Myocyte (in vitro differentiated cells): ENCODE data around the gene SLC7A6. TPM values are rescaled to one million over a fixed set of nuclear protein-coding genes. Genes with fewer than 3 reads are reported as not detected.
"Not testable (repeated sequence)": the region's sequence is repeated elsewhere in the genome, so short reads cannot be mapped to it uniquely, and the experiment has no call there.

Experiments
- DNase-seq: peaks from one replicate; pipeline ENCODE4 v3.0.0-alpha.2; 2012; ENCODE audit warnings: low read depth
- total RNA-seq: library from RNA; depleted of rRNA; stranded (reverse); fragments of >200 nt; gene quantifications from 2 replicates; pipeline ENCODE4 v1.2.3, GENCODE V29; 2014

The SLC7A6 gene
- total RNA-seq, 1 donor from 2014 or later, result 36.4 TPM

DNA sequence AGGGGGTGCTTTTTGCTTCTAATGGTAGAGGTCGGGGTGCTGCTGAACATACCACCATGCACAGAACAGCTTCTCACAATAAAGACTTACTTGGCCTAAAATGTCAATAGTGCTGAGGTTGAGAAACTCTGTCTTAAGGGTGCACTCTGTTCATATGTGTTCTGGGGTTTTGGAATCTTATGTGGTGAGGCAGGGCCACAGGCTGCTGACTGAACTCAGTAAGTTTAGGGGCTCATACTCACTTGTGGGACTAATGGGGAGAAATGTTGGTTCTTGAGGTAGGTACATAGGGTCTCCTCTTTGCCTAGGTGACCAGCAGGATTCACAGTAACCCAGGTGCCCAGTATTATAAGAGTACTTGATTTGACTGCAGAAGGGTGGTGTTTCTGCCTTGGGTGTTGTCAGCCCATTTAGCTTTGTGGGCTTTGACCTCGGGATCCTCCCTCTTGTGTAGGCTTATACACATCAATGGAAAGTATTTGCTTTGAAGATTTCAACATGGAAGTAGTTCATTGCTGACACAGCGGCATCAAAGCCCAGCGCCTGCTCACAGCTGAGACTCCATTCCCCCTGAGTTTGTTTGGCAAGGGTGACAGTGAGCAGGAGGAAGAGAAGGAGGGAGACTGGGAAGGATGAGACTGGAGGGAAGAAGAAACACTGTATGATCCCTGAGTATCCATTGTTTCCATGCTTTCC, 17.2 kb downstream of the SLC7A6 start:
- DNase-seq, result no peak

DNA sequence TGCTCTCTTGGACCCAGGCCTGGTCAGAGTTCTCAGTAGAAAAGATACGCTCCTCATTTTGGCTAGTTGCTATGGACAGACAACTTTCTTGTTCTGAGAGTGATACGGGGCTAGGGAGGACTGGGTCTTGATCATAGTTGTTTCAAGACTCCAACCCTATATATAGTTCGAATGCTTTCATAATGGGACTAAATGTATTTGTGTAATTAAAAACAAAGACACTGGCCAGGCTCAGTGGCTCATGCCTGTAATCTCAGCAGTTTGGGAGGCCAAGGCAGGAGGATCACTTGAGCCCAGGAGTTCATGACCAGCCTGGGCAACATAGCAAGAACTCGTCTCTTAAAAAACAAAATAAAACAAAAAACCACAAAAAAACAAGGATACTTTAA, 17.7 kb downstream of the SLC7A6 start:
- no peak for DNase-seq

DNA sequence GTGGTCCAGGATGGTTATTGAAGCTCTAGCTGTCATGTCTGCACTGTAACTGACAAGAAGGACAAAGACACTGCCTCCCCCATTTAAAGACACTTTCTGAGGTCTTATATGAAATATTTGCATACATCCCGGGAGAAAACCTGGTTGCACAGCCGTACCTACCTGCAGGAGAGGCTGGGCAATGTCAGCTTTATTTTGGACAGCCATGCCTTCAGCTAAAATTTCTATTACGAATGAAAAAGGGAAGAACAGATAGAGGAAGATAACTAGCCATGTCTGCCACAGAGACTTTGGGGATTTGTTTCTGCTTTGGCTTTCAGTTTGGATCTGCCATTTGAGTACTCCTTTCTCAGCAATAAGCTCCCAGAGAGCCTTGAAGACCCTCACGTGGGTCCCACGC, 19.0 kb downstream of the SLC7A6 start:
- DNase-seq, result no peak

DNA sequence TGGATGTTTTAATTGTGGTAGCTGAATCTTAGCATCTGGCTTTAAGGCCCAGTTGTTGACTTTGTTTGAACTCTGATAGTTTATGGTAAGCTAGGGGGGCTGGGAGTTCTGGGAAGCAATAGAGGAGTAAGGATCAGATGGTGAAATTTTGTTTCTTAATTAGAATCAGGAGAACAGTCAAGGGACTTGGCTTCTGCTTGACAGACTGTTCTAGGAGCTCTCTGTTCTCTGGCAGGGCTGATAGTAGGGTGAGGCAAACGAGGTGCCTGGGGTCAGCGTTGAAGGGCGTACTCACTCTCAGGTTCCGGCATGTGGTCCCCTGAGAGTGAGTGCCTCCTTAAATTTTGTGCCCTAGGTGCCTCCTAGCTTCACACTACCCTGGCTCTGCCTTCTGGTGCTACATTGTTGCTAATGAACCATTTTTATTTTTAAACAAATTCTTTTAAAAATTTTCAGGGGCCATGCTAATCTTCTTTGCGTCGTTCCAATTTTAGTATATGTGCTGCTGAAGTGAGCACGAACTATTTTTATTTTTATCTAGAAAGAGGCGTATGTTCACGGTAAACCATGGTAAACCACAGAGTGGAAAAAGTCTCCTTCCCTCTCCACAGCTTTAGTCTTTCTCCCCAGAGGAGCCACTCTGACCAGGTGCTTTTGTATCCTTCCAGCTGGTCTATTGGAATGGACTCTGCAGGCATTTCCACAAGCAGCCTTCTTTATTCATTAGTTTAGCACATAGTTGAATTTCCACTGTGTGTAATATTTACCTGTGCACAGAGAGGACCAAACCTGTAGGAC, 19.7 kb downstream of the SLC7A6 start:
- DNase-seq, result peak; percentile 44

DNA sequence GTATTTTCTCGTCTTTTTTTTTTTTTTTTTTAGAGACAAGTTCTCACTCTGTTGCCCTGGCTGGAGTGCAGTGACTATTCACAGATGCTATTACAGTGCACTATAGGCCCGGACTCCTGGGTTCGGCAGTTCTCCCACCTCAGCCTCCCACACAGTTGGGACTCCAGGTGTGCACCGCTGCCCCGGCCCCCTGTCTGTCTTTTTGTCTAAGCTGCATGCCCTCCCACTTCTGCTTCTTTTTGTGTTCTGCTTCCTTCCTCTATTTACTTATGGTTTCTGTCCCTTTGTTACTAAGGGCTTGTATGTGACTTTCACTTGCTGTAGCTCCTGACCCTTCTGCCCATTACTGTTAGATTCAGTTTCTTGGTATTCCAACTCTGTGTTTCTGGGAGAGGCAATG, 20.5 kb downstream of the SLC7A6 start:
- DNase-seq, result no peak

DNA sequence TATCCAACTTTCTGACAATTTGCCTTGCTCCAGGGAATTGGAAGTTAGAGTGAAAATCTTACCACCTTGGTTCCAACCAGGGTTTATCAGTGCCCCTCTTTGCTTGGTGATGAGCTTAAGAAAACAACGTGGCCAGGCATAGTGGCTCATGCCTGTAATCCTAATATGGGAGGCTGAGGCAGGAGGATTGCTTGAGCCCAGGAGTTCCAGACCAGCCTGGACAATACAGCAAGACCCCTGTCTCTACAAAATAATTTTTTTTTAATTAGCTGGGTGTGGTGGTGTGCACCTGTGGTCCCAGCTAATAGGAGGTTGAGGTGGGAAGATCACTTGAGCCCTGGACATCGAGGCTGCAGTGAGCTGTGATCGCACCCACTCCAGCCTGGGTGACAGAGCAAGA, 21.4 kb downstream of the SLC7A6 start:
- DNase-seq, result no peak

DNA sequence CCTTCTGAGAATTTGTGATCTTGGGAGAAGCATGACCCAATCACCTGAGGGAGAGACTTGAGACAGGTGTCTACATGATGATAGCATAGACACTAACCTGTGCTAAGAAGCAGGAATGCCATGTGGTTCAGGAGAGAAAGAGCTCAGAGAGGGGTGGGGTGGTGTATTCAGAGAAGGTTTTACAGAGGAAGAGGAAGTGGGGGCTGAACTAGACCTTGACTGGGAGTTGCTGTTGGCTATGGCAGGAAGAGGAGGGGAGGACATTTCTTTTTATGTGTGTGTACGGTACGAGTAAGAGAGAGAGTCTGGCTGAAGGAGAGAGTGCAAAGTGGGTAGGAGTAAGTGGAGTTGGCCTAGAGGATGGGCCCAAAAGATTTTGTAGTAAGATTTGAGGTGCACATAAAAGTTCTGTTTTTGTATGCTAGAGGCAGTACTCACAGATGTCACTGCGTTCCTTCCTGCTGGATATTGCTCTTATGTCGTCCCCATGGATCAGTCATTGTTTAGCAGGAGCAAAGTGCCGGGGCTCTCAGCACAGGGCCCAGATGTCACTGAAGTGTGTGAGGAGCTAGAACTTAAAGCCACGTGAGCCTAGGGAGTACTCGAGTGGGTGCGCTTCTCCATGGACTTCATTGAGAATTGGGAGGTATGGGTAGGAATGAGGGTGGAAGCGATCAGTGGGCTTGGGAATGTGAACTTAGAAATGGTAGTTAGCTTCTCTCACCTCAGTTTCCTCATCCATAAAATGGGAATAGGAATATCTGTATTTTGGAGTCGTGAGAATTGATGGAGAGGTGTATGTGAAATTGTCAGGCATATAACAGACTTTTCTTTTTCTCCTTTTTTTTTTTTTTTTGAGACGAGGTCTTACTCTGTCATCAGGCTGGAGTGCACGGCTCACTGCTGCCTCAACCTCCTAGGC, 22.1 kb downstream of the SLC7A6 start:
- DNase-seq, result no peak

DNA sequence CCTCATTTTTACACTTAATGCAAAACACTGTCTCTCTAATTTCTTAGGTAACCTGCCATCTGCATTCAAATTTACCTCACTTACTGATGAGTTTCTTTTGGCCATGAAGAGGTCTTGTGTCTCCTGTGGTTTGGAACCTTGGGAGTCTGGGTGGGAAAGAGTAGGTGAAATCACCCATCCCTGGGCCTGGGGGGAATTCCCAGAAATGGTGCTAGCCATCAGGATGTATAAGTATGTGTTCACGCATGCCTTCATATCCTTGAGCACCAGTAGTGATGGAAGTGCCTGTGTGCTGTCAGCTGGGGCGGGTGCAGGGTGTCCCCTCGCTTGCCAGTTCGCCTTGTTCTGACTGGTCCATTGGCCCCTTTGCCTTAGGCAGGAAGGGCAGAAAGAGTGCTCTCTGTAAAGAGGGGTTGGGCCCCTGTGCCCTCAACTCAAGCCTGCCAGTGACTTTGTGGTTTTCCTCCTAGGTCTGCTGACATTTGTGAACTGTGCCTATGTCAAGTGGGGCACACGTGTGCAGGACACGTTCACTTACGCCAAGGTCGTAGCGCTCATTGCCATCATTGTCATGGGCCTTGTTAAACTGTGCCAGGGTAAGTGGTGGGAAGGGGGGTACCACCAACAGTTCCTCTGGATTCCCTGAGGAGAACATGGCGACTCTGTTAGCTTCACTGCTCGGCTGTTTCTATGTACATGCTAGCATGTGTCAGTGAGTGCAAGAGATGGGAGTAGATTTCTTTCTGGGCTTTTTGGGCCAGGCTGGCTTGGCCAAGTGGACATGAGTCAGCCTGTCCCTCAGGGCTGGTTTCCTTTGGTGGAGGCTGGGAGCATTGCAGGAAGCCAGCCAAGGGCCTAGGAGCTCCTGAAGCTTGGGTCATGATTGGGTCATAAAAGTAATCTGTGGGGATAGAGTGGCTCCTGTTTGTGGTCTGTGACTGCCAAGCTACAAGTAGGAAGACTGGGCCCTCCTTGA, 23.2 kb downstream of the SLC7A6 start:
- DNase-seq, result peak; percentile 93

DNA sequence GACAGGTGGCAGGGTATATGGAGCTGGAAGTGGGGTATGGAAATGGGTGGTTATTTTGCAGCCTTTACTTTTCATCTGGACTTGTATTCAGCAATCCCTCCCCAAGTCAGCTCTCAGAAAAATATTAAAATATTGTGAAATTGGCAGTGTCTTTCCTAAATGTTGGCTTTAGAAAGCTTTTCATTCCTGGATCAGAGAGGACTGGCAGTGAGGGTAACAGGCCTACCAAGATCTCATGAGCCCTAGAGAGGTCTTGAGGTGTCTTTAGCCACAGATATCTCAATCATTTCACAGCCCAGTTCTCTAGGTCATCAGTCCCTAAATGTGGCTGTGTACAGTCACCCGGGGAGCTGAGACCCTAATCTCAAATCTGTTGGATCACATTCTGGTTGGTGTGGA, 23.9 kb downstream of the SLC7A6 start:
- DNase-seq, result peak; percentile 47

DNA sequence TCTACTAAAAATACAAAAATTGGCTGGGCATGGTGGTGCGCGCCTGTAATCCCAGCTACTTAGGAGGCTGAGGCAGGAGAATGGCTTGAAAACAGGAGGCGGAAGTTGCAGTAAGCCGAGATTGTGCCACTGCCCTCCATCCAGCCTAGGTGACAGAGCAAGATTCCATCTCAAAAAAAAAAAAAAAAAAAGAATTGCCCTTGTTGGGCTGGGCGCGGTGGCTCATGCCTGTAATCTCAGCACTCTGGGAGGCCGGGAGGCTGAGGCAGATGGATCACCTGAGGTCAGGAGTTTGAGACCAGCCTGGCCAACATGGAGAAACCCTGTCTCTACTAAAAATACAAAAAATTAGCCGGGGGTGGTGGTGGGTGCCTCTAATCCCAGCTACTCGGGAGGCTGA, 24.5 kb downstream of the SLC7A6 start:
- not testable (repeated sequence) for DNase-seq

DNA sequence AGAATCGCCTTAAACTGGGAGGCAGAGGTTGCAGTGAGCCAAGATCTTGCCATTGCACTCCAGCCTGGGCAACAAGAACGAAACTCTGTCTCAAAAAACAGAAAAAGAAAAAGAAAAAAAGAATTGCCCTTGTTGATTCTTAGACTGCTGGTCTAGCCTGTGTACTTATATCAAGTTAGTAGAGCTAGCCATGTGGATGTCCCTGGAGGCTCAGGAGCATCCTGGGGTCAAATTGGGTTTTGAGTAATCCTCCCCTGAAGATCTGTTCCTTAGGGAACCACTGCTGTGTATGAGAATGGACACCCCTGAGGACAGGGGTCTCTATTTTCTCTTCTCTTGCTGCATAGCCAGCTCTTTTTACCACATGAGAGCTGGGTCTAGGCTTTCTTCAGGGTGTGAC, 24.9 kb downstream of the SLC7A6 start:
- no peak for DNase-seq

DNA sequence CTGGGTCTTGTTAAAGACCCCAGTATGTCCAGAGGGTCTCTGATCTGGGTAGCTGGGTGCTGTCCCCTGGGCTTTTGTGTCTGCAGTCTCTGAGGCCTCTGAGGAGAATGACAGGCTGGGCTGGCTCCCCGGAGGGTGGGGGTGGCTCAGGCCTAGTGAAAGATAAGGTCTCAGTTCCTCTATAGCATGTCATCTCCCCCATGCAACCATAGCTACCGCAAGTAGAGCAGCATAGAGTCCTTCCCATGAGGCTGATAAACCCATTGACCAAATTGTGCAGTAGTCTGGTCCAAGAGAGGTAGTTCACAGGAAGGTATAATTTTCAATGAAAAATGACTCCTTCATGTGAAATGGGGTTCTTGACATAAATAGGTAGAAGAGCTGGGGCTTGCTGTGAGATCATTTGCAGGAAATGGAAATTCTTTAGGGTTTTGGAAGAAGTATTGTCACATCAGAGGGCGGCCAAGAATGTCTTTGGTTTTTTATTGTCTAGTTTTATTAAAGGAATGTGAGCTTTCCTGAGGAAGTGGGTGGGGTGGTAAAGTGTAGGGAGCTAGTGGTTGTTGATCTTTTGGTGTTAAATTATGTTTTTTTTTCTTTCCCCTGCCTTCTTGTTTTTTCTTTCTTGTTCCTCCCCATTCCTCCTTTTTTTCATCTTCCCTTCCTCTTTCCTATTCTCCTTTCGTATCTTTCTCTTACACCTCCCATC, 25.4 kb downstream of the SLC7A6 start:
- no peak for DNase-seq

DNA sequence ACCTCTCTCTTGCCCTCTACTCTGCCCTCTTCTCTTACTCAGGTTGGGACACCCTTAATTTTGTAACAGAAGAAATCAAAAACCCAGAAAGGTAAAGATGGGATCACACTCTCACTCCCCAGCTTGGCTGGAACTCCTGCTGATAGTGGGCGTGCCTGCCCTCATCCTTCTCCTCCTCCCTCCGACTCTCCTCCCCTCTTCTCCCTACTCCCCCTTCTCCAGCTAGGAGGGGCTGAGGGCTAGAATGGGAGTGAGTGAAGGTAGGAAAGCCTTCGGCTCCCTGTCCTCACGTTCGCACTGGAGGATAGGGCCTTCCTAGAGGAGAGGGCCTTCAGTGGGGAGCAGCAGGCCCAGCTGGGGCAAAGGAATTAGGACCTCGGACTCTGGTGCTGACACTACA, 26.1 kb downstream of the SLC7A6 start:
- DNase-seq, result no peak

DNA sequence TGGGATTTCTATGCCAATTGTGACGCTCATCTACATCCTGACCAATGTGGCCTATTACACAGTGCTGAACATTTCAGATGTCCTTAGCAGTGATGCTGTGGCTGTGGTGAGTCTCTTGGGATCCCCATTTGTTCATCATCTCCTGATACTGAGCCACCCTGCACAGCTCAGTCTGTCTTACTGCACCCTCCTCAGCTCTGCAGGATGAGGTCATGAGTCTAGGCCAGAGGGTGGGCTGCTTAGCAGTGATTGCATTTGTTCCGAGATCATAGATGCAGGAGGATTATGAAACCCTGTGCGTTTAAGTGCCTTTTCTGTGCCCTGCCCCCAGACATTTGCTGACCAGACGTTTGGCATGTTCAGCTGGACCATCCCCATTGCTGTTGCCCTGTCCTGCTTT, 26.9 kb downstream of the SLC7A6 start:
- no peak for DNase-seq

DNA sequence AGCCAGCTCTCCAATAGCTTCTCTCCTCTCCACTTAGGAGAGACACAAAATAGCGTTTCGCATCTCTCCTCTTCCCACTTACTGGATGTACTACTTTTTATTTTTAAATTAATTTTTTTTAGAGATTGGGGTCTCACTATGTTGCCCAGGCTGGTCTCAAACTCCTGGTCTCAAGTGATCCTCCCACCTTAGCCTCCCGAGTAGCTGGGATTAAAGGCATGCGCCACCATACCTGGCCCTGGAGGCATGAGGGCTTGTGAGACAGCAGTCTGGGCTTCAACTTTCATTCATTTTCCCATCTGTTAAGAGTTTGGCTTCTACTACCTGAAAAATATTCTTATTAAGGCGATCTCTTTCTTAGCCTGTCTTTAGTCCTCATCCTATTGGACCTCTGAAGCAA, 28.1 kb downstream of the SLC7A6 start:
- no peak for DNase-seq

DNA sequence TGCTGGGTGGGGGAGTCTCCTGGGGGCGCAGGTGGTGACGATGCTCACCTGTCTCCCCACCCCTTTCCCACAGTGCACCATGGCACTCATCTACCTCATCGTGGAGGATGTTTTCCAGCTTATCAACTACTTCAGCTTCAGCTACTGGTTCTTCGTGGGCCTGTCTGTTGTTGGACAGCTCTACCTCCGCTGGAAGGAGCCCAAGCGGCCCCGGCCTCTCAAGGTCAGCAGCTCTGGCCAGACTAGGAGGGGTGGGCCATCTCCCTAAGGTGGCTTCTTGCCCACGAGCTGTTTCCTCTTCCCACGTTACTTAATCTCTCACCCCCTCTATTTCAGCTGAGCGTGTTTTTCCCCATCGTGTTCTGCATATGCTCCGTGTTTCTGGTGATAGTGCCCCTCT, 32.0 kb downstream of the SLC7A6 start:
- no peak for DNase-seq

DNA sequence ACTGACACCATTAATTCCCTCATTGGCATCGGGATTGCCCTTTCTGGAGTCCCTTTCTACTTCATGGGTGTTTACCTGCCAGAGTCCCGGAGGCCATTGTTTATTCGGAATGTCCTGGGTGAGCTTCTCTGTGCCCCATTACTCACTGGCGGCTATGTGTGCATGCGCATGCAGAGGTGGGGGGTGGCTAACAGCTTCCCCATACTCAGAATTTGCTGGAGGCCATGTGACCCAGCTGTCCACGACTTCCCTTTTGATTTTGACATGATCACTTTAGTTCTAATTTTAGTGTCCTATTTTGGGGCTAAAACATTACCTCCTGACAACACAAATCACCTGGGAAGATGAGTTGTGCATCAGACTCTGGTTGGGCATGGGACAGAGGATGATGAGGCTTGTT, 32.4 kb downstream of the SLC7A6 start:
- no peak for DNase-seq

DNA sequence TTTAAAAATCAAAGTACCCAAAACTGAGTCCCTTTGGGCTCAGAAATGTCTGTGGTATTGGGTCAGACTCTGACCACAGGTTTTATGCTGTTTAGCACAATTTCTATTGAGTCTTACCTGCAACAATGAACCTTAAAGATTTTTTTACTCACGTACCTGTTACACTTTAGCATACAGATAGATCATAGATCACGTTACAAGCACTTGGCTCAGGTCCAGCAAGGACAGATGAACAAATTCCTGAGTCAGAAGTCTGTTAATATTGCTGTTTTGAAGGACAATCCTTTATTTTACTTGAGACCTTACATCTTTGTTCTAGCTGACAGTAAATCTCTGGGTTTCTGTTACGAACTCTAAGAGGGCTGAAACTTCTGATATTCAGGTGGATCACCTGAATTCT, 33.6 kb downstream of the SLC7A6 start:
- DNase-seq, result no peak

DNA sequence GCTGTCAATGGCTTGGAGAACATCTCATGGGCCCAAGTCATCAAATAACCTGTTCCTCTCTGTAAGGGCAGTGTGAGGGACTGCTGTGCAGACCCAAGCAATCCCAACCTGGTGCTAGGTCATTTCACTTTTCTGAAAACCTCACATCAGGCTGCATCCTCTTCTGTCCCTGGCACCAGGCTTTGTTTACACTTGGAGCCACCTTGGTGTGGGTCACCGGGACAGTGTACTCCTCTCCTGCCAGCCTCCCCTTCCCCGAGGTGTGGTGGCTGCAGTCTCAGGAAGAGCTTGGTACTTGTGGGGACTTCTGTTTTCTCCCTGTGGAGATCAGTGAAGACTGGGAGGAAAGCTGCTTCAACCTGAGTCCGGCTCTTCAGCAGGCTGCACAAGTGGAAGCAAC, 34.0 kb downstream of the SLC7A6 start:
- no peak for DNase-seq
